IMR-90 (cell line): ENCODE measurements around the gene CMC2. TPM values are rescaled to one million over a fixed set of nuclear protein-coding genes. Genes with fewer than 3 reads are reported as not detected.

Experiments used
- ATAC-seq: fragments of 200-7000 bp; cut with Tn5 transposase; 2 replicates; pipeline ENCODE4 v1.9.1; 2020; ENCODE audit warnings: low read depth, mild to moderate bottlenecking, moderate library complexity
- BruUV-seq: library from RNA; stranded (reverse); fragments of 400-500 nt; replicated peaks from 2 replicates; lab custom pipeline; 2021; lab: Mats Ljungman, UMichigan
- CTCF ChIA-PET: fragments of 300-600 bp; formaldehyde crosslinking; extraction: SDS; loops from one replicate; lab custom pipeline; 2021; ENCODE audit warnings: antibody characterized with exemption; lab: Yijun Ruan, JAX
- POLR2A ChIA-PET: fragments of 300-600 bp; sonication (Branson Sonifier 250); formaldehyde crosslinking; loops from one replicate; lab custom pipeline; 2022; ENCODE audit warnings: antibody characterized with exemption; ENCODE audit not compliant: unreplicated experiment; lab: Charles Lee
- DNase-seq: peaks from one replicate; pipeline ENCODE4 v3.0.0; 2013
- H2AFZ ChIP-seq: replicated peaks from 2 replicates; pipeline ENCODE3; 2013; ENCODE audit warnings: low read length, mild to moderate bottlenecking; ENCODE audit not compliant: poor library complexity
- H2AK5ac ChIP-seq: 2 replicates; pipeline ENCODE4 v1.6.1; 2013; ENCODE audit warnings: low read depth, low read length, inconsistent platforms
- H2AK9ac ChIP-seq: replicated peaks from 2 replicates; pipeline ENCODE3; 2013; ENCODE audit warnings: mild to moderate bottlenecking, low read depth, low read length, moderate library complexity; ENCODE audit not compliant: poor library complexity
- H2BK120ac ChIP-seq: 2 replicates; pipeline ENCODE4 v1.6.1; 2013; ENCODE audit warnings: low read depth, low read length, inconsistent platforms
- H2BK15ac ChIP-seq: 3 replicates; pipeline ENCODE4 v1.6.1; 2013; ENCODE audit warnings: low read depth, low read length, inconsistent platforms
- H2BK20ac ChIP-seq: 2 replicates; pipeline ENCODE4 v1.6.1; 2013; ENCODE audit warnings: low read depth, mild to moderate bottlenecking, inconsistent platforms, low read length, moderate library complexity
- H2BK5ac ChIP-seq: 2 replicates; pipeline ENCODE4 v1.6.1; 2013; ENCODE audit warnings: mild to moderate bottlenecking, low read depth, low read length, inconsistent platforms; ENCODE audit not compliant: poor library complexity, severe bottlenecking
- H3K14ac ChIP-seq: replicated peaks from 2 replicates; pipeline ENCODE4 v1.6.1; 2013; ENCODE audit warnings: low read depth, low read length, inconsistent platforms
- H3K18ac ChIP-seq: 2 replicates; pipeline ENCODE4 v1.6.1; 2013; ENCODE audit warnings: low read depth, low read length, control low read depth
- H3K23ac ChIP-seq: 2 replicates; pipeline ENCODE4 v1.6.1; 2013; ENCODE audit warnings: low read depth, low read length, inconsistent platforms
- H3K27ac ChIP-seq: 2 replicates; pipeline ENCODE4 v1.5.1; 2013; ENCODE audit warnings: mild to moderate bottlenecking, control low read depth, low read length; ENCODE audit not compliant: insufficient read depth
- H3K27me3 ChIP-seq: 2 replicates; pipeline ENCODE4 v1.6.1; 2013; ENCODE audit warnings: low read length; ENCODE audit not compliant: control insufficient read depth, insufficient read depth
- H3K36me3 ChIP-seq: 2 replicates; pipeline ENCODE4 v1.6.1; 2013; ENCODE audit warnings: low read length, mixed read lengths; ENCODE audit not compliant: control insufficient read depth, insufficient read depth
- H3K4ac ChIP-seq: 2 replicates; pipeline ENCODE4 v1.6.1; 2013; ENCODE audit warnings: low read depth, low read length, inconsistent platforms
- H3K4me1 ChIP-seq: 2 replicates; pipeline ENCODE4 v1.6.1; 2013; ENCODE audit warnings: low read length, mixed read lengths; ENCODE audit not compliant: control insufficient read depth, insufficient read depth
- H3K4me2 ChIP-seq: 2 replicates; pipeline ENCODE4 v1.6.1; 2013; ENCODE audit warnings: low read depth, mild to moderate bottlenecking, control low read depth, low read length, moderate library complexity
- H3K4me3 ChIP-seq: 2 replicates; pipeline ENCODE4 v1.5.1; 2013; ENCODE audit warnings: low read depth, mild to moderate bottlenecking, control low read depth, low read length, moderate library complexity; ENCODE audit not compliant: insufficient read depth
- H3K56ac ChIP-seq: 2 replicates; pipeline ENCODE4 v1.6.1; 2013; ENCODE audit warnings: low read length, inconsistent platforms; ENCODE audit not compliant: insufficient read depth; ENCODE audit errors: extremely low read depth
- H3K79me1 ChIP-seq, 2 experiments: 2 replicates each; pipeline ENCODE4 v1.6.1; 2013; ENCODE audit warnings: low read length in 2 of 2, inconsistent platforms in 1 of 2, low read depth in 1 of 2
- H3K9ac ChIP-seq: 2 replicates; pipeline ENCODE4 v1.6.1; 2013; ENCODE audit warnings: low read depth, low read length, control low read depth
- H3K9me1 ChIP-seq: 2 replicates; pipeline ENCODE4 v1.6.1; 2013; ENCODE audit warnings: low read length, inconsistent platforms; ENCODE audit not compliant: insufficient read depth
- H3K9me3 ChIP-seq: 2 replicates; pipeline ENCODE4 v1.6.1; 2013; ENCODE audit warnings: low read length; ENCODE audit not compliant: control insufficient read depth, insufficient read depth
- H4K20me1 ChIP-seq: 2 replicates; pipeline ENCODE4 v1.6.1; 2013; ENCODE audit warnings: low read length, inconsistent platforms; ENCODE audit not compliant: insufficient read depth
- H4K5ac ChIP-seq: 2 replicates; pipeline ENCODE4 v1.6.1; 2013; ENCODE audit warnings: mild to moderate bottlenecking, low read depth, low read length, control low read depth
- H4K8ac ChIP-seq, 2 experiments: 2 replicates each; pipeline ENCODE4 v1.6.1; 2013; ENCODE audit warnings: low read depth in 2 of 2, low read length in 2 of 2, control low read depth in 1 of 2, inconsistent platforms in 1 of 2
- H4K91ac ChIP-seq: 2 replicates; pipeline ENCODE4 v1.6.1; 2013; ENCODE audit warnings: low read depth, low read length, inconsistent platforms; ENCODE audit not compliant: insufficient read depth
- BHLHE40 ChIP-seq: fragments of 150-350 bp; IDR thresholded peaks from 2 replicates; pipeline ENCODE4 v1.6.1; 2016; ENCODE audit warnings: mild to moderate bottlenecking, low read depth, low read length
- CEBPB ChIP-seq: IDR thresholded peaks from 2 replicates; pipeline ENCODE4 v1.6.1; 2012; ENCODE audit warnings: low read depth, low read length, improper control_type of control experiment
- CHD1 ChIP-seq: IDR thresholded peaks from 2 replicates; pipeline ENCODE4 v1.6.1; 2012; ENCODE audit warnings: low read depth, low read length, improper control_type of control experiment
- CTCF ChIP-seq: conservative IDR thresholded peaks from 2 replicates; pipeline ENCODE4 v1.5.1; 2012; ENCODE audit warnings: mild to moderate bottlenecking, low read depth, low read length, improper control_type of control experiment
- ELK1 ChIP-seq: fragments of 150-350 bp; IDR thresholded peaks from 2 replicates; pipeline ENCODE4 v1.6.1; 2016; ENCODE audit warnings: low read depth, mild to moderate bottlenecking, low read length, moderate library complexity, borderline replicate concordance
- FOS ChIP-seq: fragments of 150-350 bp; IDR thresholded peaks from 2 replicates; pipeline ENCODE4 v1.6.1; 2016; ENCODE audit warnings: low read depth, low read length
- MAFK ChIP-seq: IDR thresholded peaks from 2 replicates; pipeline ENCODE4 v1.6.1; 2012; ENCODE audit warnings: low read depth, low read length, improper control_type of control experiment
- MAZ ChIP-seq: IDR thresholded peaks from 2 replicates; pipeline ENCODE4 v1.6.1; 2012; ENCODE audit warnings: low read depth, mild to moderate bottlenecking, low read length, improper control_type of control experiment, moderate library complexity, borderline replicate concordance
- MXI1 ChIP-seq: IDR thresholded peaks from 2 replicates; pipeline ENCODE4 v1.6.1; 2012; ENCODE audit warnings: low read depth, mild to moderate bottlenecking, low read length, moderate library complexity, borderline replicate concordance
- NFE2L2 ChIP-seq: fragments of 150-350 bp; IDR thresholded peaks from 2 replicates; pipeline ENCODE4 v1.6.1; 2016; ENCODE audit warnings: low read depth, mild to moderate bottlenecking, low read length
- POLR2A ChIP-seq: IDR thresholded peaks from 2 replicates; pipeline ENCODE4 v1.6.1; 2012; ENCODE audit warnings: mild to moderate bottlenecking, low read depth, low read length
- RAD21 ChIP-seq: IDR thresholded peaks from 2 replicates; pipeline ENCODE4 v1.6.1; 2012; ENCODE audit warnings: low read length, improper control_type of control experiment
- RCOR1 ChIP-seq: IDR thresholded peaks from 2 replicates; pipeline ENCODE4 v1.6.1; 2012; ENCODE audit warnings: mild to moderate bottlenecking, low read length, improper control_type of control experiment; ENCODE audit not compliant: insufficient replicate concordance
- RFX5 ChIP-seq: IDR thresholded peaks from 2 replicates; pipeline ENCODE4 v1.8.0; 2012; ENCODE audit warnings: low read depth, mild to moderate bottlenecking, low read length, moderate library complexity
- SMC3 ChIP-seq: fragments of 150-350 bp; IDR thresholded peaks from 2 replicates; pipeline ENCODE4 v1.6.1; 2016; ENCODE audit warnings: low read depth, mild to moderate bottlenecking, antibody characterized with exemption, low read length, moderate library complexity
- WGBS, 2 experiments: methylation state at CpG; one replicate each; pipeline versions ENCODE4 v1.1.5 to v1.1.7; 2013; ENCODE audit warnings: missing lambda C conversion rate in 2 of 2; ENCODE audit not compliant: insufficient read length in 1 of 2; ENCODE audit errors: extremely low coverage in 2 of 2; 5-methylcytosine and 5-hydroxymethylcytosine counted together
- dilution Hi-C: fragments of 300-500 bp; cut with HindIII; formaldehyde crosslinking; loops from one replicate; pipeline ENCODE4 v1.14.3; 2018; ENCODE audit warnings: low sequenced_read_pairs; ENCODE audit not compliant: unreplicated experiment
- in situ Hi-C: fragments of 300-500 bp; cut with MboI; formaldehyde crosslinking; loops from 3 replicates; pipeline ENCODE4 v1.14.3; 2019; ENCODE audit warnings: low sequenced_read_pairs, inconsistent platforms, mixed read lengths
- intact Hi-C: fragments of 100-400 bp; cut with micrococcal nuclease; formaldehyde crosslinking; loops from 2 replicates; pipeline ENCODE4 v1.10.0; 2022
- polyA plus RNA-seq, 3 experiments: library from polyadenylated mRNA; depleted of rRNA; stranded (reverse); fragments of >200 nt; gene quantifications; 2 replicates each; pipeline ENCODE4 v1.2.3, GENCODE V29; 2012; ENCODE audit warnings: low replicate concordance in 1 of 3
- total RNA-seq: library from RNA; depleted of rRNA; stranded (reverse); fragments of >200 nt; gene quantifications from 2 replicates; pipeline ENCODE4 v1.2.3, GENCODE V29; 2012
- TF ChIP-seq, protein P1 (sequence below): fragments of 150-350 bp; IDR thresholded peaks from 2 replicates; pipeline ENCODE4 v1.6.1; 2017; ENCODE audit warnings: mild to moderate bottlenecking, antibody characterized with exemption, low read length, low read depth

Gene CMC2
- total and polyA plus RNA-seq, 2 of the 4 experiments (the other 2 are of a cell fraction): 57.0 to 104 TPM

GRCh38 chr16:80964351-80964750, 42.3 kb downstream of the CMC2 start:
- Histone ChIP-seq H3K4me3 (no peak overlapping the region), H2BK5ac (no peak overlapping the region), H3K56ac (no peak overlapping the region), H4K20me1 (no peaks in the 10 kb centered on the region), H3K9me3 (no peaks in the 10 kb centered on the region), H2AFZ (no peak overlapping the region), H4K8ac (no peak overlapping the region), H3K4me1 (no peaks in the 10 kb centered on the region), H2BK120ac (no peak overlapping the region), H3K4me2 (no peak overlapping the region), H3K14ac (no peak overlapping the region), H3K9me1 (no peaks in the 10 kb centered on the region), H3K79me1 (no peaks in the 10 kb centered on the region; a peak in 1 of 4 replicates), H3K9ac (no peak overlapping the region), H3K4ac (no peak overlapping the region), H2AK5ac (no peak overlapping the region), H3K18ac (no peak overlapping the region), H3K27ac (no peak overlapping the region), H2BK15ac (no peak overlapping the region), H2BK20ac (no peak overlapping the region), H2AK9ac (no peak overlapping the region), H3K23ac (no peak overlapping the region), H3K36me3 (no peaks in the 10 kb centered on the region), H3K27me3 (no peaks in the 10 kb centered on the region), H4K5ac (no peak overlapping the region), H4K91ac (no peak overlapping the region)
- intact Hi-C loops: no loop called here
- in situ Hi-C loops: no loop called here
- DNase-seq (no peak), ATAC-seq (no peak)
- no TSS peak for BruUV-seq
- dilution Hi-C loops: no loop called here
- TF ChIP-seq NFE2L2 (no peak), BHLHE40 (no peak), POLR2A (no peak), MAFK (no peak), ELK1 (no peak), RFX5 (no peak), MAZ (no peak), RCOR1 (no peak), CEBPB (no peak), FOS (no peak), CTCF (no peak), SMC3 (no peak), RAD21 (no peak), CHD1 (no peak), MXI1 (no peak)
- TF ChIP-seq, protein P1, sequence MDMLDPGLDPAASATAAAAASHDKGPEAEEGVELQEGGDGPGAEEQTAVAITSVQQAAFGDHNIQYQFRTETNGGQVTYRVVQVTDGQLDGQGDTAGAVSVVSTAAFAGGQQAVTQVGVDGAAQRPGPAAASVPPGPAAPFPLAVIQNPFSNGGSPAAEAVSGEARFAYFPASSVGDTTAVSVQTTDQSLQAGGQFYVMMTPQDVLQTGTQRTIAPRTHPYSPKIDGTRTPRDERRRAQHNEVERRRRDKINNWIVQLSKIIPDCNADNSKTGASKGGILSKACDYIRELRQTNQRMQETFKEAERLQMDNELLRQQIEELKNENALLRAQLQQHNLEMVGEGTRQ: no peak
- POLR2A ChIA-PET: no interaction called here
- CTCF ChIA-PET: interaction anchor here (1.4 kb wide), 1 partner anchor 11 kb away, joined by 3 read pairs; no protein-coding TSS in a partner anchor
- no CpG with 5 or more reads among the region's 2 CpGs for WGBS, 2 experiments
